Measurements from ENCODE around the gene SLMAP.

The SLMAP gene

DNA sequence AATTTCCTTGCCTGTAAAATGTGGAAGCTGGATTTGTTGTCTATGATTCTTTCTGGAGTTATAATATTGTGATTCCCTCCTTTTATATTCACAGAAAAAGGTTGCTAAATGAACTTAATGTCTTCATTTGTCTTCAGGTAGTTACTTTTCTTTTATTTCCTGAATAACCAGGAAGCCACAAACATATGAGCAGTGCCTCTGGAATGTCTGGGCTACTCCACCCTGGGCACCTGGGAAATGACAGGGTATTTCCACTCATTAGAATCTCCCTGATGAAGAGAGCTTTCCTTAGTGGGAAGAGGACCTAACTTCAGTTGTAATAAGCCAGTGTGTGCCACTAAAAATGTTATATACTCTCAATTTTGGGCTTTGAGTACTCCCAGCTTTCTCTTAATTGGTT lies 3.8 kb upstream of the SLMAP start:
- DNase-seq: no peak

DNA sequence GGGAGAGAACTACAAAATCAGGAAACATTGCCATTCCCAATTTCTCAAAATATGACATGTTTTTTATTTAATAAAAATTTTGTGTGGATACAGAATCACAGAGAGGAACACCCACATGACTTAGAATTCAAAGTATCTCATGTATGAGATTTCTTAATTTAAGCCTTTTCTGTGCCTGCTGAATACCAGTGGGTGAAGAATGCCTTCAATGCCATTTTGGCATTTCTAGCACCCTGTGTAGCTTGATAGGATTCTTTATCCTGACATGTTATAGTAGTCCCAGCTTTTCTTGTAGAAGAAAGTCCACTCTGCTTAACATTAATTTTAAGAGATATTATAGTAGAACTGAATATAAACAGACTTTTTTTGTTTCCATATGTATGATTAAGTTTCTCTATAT lies 3.1 kb upstream of the SLMAP start:
- DNase-seq: no peak

DNA sequence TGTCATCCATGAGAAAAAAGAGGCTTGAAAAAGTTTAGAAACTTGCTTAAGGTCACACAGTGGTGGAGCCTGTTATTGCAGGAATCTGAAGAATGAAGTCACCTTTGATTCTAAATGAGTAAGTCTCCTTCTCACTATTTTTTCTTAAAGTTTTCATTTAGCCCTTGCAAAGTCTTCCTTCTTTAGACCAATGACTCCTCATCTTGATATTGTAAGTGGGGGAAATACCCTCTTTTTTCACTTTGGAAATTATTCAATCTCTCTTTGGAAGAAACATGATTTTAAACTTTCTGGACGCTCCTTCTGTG lies 787 bp upstream of the SLMAP start:
- no peak for DNase-seq

DNA sequence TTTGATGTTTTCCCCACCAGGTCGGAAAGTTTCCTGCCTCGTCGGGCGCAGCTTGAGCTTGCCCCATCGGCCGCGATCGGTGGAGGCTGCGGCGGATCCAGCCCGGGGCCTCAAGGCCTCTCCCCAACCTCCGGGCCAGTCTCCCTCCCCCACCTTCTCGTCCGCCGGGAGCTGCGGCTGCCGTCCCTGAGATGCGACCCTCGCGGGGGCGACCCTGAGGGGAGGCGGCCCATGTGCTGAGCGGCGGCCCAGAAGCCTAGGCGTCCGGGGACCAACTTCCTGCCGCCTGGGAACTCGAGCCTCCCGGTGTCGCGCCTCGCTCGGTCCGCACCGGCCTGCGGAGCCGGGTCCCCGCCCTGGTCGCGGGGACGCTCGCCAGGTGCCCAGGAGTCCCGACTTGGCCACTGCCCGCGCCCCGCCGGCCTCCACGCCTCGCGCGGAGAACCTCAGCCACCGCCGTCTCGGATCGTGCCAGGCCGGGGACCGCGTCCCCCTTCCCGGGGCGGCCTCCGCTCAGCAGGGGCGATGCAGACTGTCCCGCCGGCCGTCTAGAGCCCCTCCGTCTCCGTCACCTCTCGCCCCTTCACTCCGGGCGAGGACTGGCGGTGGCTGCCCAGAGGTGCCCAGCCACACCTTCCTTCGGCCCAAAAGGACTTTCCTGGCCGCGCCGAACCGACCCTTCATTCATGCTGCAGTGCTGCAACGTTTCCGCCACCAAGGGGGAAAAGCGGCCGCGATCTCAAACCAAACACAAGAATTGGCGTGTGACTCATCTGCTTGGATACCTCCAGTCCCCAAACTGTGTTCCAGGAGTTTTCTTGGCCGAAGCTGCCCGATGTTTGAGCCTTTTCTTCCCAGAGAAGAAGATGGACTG lies 656 bp downstream of the SLMAP start:
- DNase-seq: no peak

DNA sequence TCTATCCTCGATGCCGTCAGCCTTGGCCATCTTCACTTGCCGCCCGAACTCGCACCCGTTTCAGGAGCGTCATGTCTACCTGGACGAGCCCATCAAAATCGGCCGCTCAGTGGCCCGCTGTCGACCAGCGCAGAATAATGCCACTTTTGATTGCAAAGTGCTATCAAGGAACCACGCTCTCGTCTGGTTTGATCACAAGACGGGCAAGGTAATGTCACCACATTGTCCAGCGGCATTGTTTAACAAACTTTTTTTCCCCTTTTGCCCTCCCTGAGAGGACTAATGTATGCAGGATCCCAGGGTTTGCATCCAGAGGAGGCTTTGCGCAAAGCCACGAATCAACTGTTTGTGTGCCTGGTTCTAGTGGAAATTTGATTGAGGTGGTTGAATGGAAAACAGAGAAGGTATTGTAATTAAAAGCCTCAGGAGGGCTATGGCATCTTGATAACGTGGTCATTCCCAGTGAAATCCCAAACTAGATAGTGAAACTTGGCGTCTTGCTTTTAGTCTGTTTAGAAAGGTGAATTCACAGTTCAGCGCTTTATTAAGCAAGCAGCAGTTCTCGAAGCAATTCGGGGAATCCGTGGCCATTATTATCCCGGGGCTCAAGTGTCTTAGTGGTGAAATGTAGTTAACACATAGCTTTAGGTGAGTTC lies 1.7 kb downstream of the SLMAP start:
- DNase-seq: no peak

DNA sequence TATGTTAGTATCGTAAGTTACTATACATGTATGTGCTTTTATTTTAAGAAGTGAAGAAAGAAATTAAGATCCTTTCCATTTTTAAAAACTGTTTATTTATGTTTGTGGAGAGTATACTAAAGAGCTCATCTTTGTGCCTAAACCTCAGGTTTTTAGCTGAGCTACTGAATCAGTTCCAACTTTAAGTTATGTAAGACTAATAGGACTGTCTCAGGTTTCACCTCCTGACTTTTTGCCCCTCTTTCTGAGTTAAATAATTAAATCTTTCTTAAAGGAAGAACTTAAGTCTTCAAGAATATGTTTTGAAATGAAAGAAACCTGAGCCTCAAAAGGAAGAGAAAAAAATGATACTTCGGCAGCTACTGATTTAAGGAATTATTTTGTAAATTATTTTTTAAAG lies 2.6 kb downstream of the SLMAP start:
- DNase-seq: no peak

DNA sequence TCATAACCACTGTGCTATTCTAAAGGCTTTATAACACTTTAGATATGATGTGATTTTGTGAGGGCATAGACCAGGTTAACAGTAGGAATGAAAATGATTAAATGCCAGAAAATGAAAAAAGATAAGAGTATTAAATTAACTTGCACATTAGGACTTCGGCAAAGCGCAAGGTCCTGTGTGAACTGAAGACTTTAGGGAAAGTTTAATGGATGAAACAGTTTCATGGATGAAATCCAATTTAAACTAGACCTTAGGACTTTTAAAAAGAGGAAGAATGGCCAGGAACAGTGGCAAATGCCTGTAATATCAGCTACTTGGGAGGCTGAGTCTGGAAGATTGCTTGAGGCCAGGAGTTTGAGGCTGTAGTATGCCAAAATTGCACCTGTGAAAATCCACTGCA lies 8.7 kb downstream of the SLMAP start:
- no peak for DNase-seq

DNA sequence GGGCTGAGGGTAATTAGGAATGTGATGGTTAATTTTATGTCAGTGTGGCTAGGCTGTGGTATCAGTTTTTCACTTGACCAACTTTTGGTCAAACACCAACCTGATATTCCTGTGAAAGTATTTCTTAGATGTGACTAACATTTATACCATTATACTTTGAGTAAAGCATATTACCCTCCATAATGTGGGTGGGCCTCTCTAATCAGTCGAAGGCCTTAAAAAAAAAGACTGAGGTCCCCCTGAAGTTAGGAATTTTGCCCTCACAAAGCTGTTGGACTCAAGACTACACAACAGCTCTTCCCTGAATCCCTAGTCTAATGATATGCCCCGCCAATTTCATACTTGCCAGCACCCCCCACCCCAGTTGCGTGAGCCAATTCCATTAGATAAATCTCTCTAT lies 12.5 kb downstream of the SLMAP start:
- DNase-seq: no peak

DNA sequence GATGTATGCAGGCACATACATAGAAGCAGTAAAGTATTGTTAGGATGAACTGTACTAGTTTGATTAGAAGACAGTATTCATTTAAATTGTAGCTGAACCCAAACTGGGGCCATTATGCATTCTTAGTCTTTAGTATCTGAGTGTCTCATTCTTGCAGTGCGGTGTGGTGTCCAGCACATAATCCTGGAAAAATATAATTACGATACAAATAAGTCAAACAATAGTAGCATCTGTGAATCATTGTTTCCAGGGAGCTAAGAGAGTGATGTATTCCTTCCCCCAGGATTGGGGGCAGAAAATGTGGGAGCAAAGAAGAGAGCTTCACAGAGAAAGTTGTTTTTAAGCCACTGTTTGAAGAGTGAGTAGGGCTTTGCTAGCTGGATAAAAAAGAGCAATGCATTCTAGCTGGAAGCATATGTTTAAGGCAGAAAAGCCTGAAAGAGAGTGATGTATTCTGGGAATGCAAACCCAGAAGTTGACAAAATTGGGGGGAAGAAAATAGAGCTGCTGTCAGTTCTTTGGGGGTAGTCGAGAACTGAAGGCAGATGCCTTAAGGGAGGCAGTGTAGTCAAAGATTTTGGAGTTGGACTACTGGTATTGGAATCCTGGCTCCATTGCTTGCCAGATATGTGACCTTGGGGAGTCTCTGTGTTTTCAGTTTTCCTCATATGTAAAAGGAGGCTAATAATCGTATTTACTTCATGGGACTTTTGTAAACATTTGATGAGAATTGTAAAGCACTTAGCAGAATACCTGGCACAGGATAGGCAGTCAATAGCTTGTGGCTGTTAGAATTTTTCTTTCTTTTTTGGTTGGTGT lies 14.1 kb downstream of the SLMAP start:
- DNase-seq: no peak

DNA sequence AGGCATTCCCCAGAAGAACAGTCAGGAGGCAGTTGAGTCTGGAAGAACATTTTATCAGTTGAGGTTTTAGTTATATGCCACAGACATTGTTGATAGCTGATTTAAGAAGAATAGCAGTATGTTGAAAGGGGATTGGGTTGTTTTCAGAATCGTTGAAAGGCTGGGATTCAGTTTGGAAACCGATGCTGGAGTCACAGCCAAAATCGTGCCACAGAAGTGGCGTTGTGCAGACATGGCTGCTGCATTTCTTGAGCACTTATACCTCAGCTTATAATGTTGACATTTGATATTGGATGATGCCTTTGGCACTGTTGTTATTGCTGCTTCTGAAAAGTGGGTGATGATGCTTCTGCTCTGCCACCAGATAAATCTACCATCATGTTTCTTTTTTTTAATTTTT lies 16.1 kb downstream of the SLMAP start:
- no peak for DNase-seq

DNA sequence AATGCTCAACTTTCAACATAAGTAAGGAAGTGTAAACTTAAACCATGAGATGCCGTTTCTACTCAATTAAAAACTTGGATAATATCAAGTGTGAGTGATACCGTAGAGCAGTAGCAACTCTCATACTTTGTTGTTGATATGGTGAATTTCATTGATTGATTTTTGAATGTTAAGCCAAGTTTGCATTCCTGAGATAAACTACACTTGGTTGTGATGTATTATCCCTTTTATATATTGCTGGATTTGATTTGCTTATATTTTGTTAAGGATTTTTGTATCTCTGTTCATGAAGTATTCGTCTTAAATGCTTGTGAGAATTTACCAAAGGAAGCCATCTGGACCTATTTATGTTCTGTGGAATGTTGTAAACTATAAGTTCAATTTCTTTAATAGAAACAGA lies 21.7 kb downstream of the SLMAP start:
- no peak for DNase-seq

DNA sequence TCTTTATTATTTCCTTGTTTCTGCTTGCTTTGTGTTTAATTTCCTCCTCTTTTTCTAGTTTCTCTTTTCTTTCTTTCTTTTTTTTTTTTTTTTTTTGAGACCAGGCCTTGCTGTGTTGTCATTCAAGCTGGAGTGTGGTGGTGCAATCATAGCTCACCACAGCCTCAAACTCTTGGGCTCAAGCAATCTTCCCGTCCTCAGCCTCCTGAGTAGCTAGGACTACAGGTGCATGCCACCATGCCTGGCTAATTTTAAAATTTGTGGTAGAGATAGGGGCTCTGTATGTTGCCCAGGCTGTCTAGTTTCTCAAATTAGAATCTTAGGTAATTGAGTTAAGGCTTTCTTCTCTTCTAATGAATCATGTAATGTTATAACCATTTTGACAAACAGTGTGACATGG lies 22.4 kb downstream of the SLMAP start:
- no peak for DNase-seq

DNA sequence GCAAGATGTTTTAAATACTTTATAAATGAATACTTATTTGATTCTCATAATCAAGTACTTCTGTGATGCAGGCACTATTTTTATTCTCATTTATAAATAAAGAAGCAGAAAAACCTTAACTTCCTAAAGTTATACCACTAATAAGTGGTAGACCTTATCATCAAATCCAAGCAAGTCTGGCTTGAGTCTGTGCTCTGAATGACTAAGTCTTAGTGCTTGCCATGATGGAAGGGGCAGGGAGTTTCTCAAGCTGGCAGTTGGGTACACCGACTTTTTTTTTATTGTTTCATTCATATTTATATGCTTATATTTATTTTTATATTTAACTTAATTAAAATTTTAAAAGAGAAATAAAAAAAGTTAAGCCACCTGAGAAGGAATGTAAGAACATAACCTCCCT lies 23.6 kb downstream of the SLMAP start:
- no peak for DNase-seq

DNA sequence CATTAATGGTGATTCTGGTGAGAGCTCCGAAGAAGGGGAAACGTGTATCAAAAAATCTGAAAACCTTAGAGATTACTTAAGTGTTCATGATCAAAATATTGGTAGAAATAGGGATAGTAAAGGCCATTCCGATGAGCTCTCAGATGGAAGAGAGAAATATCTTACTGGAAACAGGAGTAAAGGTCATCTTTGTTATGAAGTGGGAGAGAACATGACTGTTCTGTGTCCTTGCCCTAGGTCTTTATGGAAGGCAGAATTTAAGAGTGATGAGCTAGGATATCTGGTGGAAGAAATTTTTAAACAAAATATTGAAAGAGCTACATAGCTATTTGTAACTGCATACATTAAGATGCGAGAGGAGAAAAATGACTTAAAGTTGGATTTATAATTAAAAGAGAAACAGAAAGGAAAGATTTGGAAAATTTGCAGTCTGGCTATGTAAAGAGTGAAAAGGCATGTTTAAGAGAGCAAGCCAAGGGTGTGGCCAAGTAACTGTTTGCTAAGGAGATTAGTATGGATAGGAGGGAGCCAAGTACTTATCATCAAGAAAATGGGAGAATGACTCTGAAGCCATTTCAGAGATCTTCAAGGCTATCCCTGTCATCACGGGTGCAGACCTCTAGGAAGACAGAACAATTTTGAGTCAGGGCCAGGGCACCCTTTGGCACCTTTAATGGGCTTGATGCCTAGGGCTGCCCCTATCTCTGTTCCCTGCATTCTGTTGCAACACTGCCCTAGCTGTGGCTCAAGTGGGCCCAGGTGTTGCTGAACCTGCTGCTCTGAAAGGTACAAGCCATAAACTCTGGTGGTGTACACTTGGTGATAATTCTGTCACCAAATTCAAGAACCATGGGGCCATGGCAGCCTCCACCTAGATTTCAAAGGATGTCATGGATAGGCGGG lies 27.3 kb downstream of the SLMAP start:
- DNase-seq: no peak

DNA sequence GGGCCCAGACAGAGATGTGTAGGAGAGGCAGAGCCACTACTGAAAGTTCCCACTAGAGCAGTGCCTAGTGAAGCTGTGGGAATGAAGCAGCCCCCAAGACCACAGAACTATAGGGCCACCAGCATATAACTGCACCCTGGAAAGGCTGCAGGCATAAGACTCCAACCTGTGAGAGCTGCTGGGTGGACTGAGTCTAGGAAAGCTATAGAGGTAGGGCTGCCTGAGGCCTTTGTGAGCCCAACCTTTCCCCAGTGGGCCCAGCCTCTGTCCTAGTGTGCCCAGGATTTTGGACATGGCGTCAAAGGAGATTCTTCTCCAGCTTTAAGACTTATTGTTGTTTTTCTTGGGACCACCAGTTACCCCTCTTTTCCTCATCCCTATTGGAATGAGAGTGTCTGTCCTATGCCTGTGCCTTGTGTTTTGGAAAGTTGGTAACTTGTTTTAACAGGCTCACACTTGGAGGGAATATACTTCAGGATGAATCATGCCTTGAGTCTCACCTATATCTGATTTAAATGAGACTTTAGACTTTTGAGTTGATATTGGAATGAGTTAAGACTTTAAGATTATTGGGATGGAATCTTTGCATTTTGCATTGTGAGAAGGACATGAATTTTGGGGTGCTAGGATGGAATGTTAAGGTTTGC lies 28.1 kb downstream of the SLMAP start:
- DNase-seq: no peak

DNA sequence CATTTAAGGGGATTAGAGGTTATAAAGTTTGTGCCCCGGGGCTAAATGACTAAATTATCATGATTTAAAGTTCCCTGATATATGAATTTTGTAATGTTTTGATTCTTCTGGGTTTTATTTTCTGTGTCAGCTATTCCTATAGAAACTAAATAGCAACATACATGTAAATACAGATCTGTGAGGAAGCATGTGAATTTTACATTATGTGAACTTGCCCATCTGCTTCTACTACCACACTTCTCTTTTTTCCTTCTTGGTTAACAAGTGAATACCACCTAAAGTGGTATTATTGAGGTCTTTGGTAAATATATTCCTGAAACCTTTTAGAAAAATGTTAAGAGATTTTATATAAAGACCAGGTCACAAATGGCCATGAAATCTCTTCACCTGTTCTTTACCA lies 29.3 kb downstream of the SLMAP start:
- no peak for DNase-seq

DNA sequence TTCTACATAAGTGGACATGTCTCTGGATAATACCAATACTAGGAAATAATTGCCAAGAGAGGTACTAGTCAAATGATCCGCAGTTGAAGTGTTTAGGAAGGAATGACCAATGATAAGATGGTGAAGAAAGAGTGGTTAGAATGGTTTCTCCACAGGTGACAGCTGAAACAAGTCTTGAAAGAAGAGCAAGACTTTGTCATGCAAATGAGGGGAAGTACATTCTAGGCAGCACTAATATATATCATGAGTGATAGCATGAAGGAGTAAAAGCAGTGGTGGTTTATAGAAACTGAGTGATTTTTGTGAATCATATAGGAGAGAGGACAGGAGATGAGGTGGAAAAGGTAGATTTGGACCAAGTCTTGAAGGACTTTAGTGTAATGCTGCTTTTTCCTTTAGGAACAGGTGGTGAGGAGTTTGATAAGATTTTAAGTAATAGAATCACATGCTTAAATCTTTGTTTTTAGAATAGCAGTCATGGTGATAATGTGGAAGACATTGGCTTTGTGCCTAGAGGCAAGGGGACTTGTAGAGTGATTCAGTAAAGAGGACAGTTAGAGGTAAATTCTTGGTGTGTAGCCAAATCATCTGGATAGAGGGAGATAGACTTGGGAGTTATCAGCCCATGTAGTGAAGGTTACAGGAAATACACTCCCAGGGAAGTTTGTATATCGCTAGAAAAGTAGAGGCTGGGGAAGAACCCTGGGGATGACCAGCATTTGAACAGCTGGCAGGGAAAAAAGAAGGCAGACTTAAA lies 31.9 kb downstream of the SLMAP start:
- no peak for DNase-seq

DNA sequence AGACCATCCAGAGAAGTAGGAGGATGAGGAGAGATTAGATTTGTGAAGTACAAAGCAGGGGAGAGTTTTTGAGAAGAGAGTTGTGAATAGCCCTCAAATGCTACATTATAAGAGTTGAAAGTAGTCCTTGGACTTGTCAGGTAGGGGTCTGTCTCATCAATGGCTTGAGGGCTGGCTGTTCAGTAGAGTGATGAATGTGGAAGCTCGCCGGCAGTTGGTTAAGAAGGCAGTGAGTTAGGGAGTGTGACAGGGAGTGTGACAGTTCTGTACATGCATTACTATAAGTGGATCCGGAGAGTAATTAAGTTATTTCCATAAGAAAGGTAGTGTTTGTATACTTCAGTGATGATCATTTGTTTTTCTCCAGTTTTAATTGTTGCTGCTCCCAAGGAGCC lies 32.5 kb downstream of the SLMAP start:
- no peak for DNase-seq

DNA sequence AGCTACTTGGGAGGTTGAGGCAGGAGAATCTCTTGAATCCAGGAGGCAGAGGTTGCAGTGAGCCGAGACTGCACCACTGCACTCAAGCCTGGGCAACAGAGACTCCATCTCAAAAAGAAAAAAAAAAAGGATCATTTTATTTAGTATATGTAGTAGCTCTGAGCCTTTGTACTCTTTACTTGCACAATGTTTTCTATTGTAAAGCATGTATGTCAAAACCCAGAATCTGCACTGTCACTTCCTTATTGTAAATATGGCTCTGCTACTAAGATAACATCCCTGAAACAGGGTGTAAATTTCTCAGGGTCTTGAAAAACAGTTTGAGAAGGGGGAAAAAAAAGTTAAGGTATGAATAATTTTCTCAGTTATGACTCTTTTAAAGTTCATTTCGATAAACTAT lies 35.1 kb downstream of the SLMAP start:
- no peak for DNase-seq

DNA sequence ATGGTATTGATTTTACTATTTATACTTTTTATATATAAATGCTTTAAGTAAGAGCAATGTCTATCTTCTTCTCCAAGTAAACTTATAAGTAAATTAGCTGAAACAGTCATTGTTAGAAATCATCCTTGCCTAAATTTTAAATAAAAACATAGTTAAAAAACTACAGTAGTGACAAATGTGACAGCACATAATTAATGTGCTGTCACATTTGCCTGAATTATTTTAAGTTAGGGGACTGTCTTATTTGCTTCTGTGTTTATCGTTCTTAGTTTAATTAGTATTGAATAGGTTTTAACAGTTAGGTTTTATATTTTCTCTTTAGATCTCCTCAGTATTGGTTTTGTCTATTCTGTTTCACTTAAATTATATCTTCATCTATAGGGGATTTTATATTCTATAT lies 36.1 kb downstream of the SLMAP start:
- DNase-seq: no peak

DNA sequence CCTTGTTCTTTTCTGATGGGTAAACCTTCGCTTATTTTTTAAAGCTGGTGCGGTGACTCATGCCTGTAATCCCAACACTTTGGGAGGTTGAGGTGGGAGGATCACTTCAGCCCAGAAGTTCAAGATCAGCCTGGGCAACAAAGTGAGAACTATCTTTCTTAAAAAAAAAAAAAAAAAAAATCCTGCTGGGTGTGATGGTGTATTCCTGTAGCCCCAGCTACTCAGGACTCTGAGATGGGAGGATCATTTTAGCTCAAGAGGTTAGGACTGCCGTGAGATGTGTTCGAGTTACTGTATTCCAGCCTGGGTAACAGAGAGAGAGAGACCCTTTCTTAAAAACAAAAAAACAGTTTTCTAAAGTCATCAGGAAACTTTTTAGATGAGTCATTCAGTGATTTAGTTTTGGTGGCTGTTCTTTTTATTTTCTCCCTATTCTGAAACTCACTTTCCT lies 37.7 kb downstream of the SLMAP start:
- DNase-seq: no peak

DNA sequence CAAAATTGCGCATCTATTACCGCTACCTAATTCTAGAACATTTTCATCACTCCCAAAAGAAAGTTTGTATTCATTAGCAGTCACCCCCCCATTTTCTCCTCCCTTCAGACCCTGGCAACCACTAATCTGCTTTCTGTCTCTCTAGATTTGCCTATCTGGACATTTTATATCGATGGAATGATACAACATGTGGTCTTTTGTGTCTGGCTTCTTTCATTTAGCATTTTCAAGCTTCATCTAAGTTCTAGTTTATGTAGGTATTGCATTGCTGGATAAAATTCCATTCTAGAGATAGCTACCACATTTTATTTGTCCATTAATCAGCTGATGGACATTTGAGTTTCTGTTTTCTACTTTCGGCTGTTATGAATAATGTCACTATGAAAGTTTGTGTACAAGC lies 38.4 kb downstream of the SLMAP start:
- DNase-seq: no peak
